NB4 (cell line): Measurements from ENCODE around the gene TRIM54.

ENCODE experiments used
- POLR2A ChIP-seq: IDR thresholded peaks from 2 replicates; pipeline ENCODE4 v1.6.1; 2011; ENCODE audit warnings: mild to moderate bottlenecking; ENCODE audit not compliant: insufficient read length; ENCODE audit errors: extremely low read depth
- TF ChIP-seq, protein P1 (sequence below): IDR thresholded peaks from one replicate; pipeline ENCODE4 v1.5.1; 2012; ENCODE audit warnings: low read depth, low read length

DNA sequence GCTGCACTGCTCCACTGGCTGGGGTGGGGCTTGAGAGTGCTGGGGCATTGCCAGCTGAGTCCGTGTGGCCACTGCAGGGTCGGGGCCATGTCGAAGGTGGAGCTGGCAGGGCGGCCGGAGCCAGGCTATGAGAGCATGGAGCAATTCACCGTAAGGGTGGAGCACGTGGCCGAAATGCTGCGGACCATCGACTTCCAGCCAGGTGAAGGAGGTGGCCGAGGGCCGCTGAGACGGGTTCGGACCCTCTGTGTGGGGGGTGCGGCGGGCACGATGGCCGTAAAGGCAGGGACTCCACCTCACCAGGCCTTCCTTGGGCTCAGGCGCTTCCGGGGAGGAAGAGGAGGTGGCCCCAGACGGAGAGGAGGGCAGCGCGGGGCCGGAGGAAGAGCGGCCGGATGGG is 23.9 kb downstream of the TRIM54 start:
- TF ChIP-seq, protein P1, sequence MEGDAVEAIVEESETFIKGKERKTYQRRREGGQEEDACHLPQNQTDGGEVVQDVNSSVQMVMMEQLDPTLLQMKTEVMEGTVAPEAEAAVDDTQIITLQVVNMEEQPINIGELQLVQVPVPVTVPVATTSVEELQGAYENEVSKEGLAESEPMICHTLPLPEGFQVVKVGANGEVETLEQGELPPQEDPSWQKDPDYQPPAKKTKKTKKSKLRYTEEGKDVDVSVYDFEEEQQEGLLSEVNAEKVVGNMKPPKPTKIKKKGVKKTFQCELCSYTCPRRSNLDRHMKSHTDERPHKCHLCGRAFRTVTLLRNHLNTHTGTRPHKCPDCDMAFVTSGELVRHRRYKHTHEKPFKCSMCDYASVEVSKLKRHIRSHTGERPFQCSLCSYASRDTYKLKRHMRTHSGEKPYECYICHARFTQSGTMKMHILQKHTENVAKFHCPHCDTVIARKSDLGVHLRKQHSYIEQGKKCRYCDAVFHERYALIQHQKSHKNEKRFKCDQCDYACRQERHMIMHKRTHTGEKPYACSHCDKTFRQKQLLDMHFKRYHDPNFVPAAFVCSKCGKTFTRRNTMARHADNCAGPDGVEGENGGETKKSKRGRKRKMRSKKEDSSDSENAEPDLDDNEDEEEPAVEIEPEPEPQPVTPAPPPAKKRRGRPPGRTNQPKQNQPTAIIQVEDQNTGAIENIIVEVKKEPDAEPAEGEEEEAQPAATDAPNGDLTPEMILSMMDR = no peak
- TF ChIP-seq POLR2A = no peak
